Measurements from ENCODE around the gene PFAS.

The PFAS gene

GRCh38 chr17:8264320-8264719, 15.2 kb downstream of the PFAS start:
- no peak for DNase-seq (ENCODE audit: low read depth, low spot score)
- H3K27ac ChIP-seq, result no peak overlapping the region

GRCh38 chr17:8264836-8265542, 15.9 kb downstream of the PFAS start:
- DNase-seq (ENCODE audit: low read depth, low spot score), result no peak
- H3K27ac ChIP-seq, result no peak overlapping the region

- H3K27ac ChIP-seq, result no peak overlapping the region
- no peak for DNase-seq (ENCODE audit: low read depth, low spot score)
These were observed 17.8 kb downstream of the PFAS start for GRCh38 chr17:8266648-8267479.

GRCh38 chr17:8267480-8268147, 18.5 kb downstream of the PFAS start:
- no peak overlapping the region for H3K27ac ChIP-seq
- DNase-seq (ENCODE audit: low read depth, low spot score), result no peak

- no peak for DNase-seq (ENCODE audit: low read depth, low spot score)
- H3K27ac ChIP-seq, result no peak overlapping the region
These were observed 19.6 kb downstream of the PFAS start for GRCh38 chr17:8268550-8269298.

- no peak overlapping the region for H3K27ac ChIP-seq
- no peak for DNase-seq (ENCODE audit: low read depth, low spot score)
These were observed 23.3 kb downstream of the PFAS start for GRCh38 chr17:8272421-8272820.

- DNase-seq (ENCODE audit: low read depth, low spot score), result no peak
- no peak overlapping the region for H3K27ac ChIP-seq
These were observed 24.9 kb downstream of the PFAS start for GRCh38 chr17:8273884-8274444.

- no peak overlapping the region for H3K27ac ChIP-seq
- DNase-seq (ENCODE audit: low read depth, low spot score), result no peak
These were observed 25.7 kb downstream of the PFAS start for GRCh38 chr17:8274816-8275215.

GRCh38 chr17:8275421-8276290, 26.6 kb downstream of the PFAS start:
- no peak overlapping the region for H3K27ac ChIP-seq
- DNase-seq (ENCODE audit: low read depth, low spot score), result no peak

- H3K27ac ChIP-seq, result no peak overlapping the region
- no peak for DNase-seq (ENCODE audit: low read depth, low spot score)
These were observed 28.2 kb downstream of the PFAS start for GRCh38 chr17:8277317-8277716.

- DNase-seq (ENCODE audit: low read depth, low spot score), result no peak
- no peak overlapping the region for H3K27ac ChIP-seq
These were observed 33.3 kb downstream of the PFAS start for GRCh38 chr17:8282345-8282744.

- DNase-seq (ENCODE audit: low read depth, low spot score), result no peak
- H3K27ac ChIP-seq, result no peak overlapping the region
These were observed 34.3 kb downstream of the PFAS start for GRCh38 chr17:8283356-8283755.

GRCh38 chr17:8284126-8284525, 35.0 kb downstream of the PFAS start:
- no peak overlapping the region for H3K27ac ChIP-seq
- DNase-seq (ENCODE audit: low read depth, low spot score), result no peak

GRCh38 chr17:8285270-8286181, 36.4 kb downstream of the PFAS start:
- no peak for DNase-seq (ENCODE audit: low read depth, low spot score)
- no peak overlapping the region for H3K27ac ChIP-seq

GRCh38 chr17:8287651-8288335, 38.7 kb downstream of the PFAS start:
- H3K27ac ChIP-seq, result peak overlapping the region; percentile 42
- DNase-seq (ENCODE audit: low read depth, low spot score), result no peak

GRCh38 chr17:8288336-8289102, 39.4 kb downstream of the PFAS start, which contains the start of gene RANGRF:
TSS of gene RANGRF (plus strand) at chr17:8288670. CDS start at chr17:8288789, 119 bp downstream.
- peak within 1 kb of the TSS; percentile 42 for H3K27ac ChIP-seq
- no peak for DNase-seq (ENCODE audit: low read depth, low spot score)

- peak overlapping the region; percentile 42 for H3K27ac ChIP-seq
- no peak for DNase-seq (ENCODE audit: low read depth, low spot score)
These were observed 40.0 kb downstream of the PFAS start for GRCh38 chr17:8289103-8289397.

Measured in epithelial cell of prostate (primary cell).